H9 (cell line): Measurements from ENCODE around the gene UQCR11. TPM values are rescaled to one million over a fixed set of nuclear protein-coding genes. Genes with fewer than 3 reads are reported as not detected.
A peak's percentile ranks its signal among the peaks of the same experiment; 100 is the strongest.

Source experiments
- DNase-seq: peaks from one replicate; pipeline ENCODE4 v3.0.0-alpha.2; 2017
- H2AFZ ChIP-seq: one replicate; pipeline ENCODE4 v1.6.1; 2013; ENCODE audit warnings: mild to moderate bottlenecking, low read length, control low read depth, moderate library complexity
- H2AK5ac ChIP-seq: 2 replicates; pipeline ENCODE4 v1.6.1; 2013; ENCODE audit warnings: low read length, control low read depth, mixed read lengths; ENCODE audit not compliant: insufficient read length
- H2BK120ac ChIP-seq: one replicate; pipeline ENCODE4 v1.6.1; 2013; ENCODE audit warnings: low read depth, mild to moderate bottlenecking, low read length, control low read depth, inconsistent platforms; ENCODE audit not compliant: poor library complexity, severe bottlenecking
- H2BK12ac ChIP-seq: 2 replicates; pipeline ENCODE4 v1.6.1; 2013; ENCODE audit warnings: low read length, control low read depth, mixed read lengths, low read depth; ENCODE audit not compliant: insufficient read length
- H2BK15ac ChIP-seq: 2 replicates; pipeline ENCODE4 v1.6.1; 2013; ENCODE audit warnings: low read depth, low read length, control low read depth
- H2BK20ac ChIP-seq: one replicate; pipeline ENCODE4 v1.6.1; 2013; ENCODE audit warnings: low read depth, mild to moderate bottlenecking, low read length, control low read depth, inconsistent platforms; ENCODE audit not compliant: poor library complexity, severe bottlenecking
- H2BK5ac ChIP-seq: 2 replicates; pipeline ENCODE4 v1.6.1; 2013; ENCODE audit warnings: low read length, control low read depth, mixed read lengths; ENCODE audit not compliant: insufficient read length
- H3K14ac ChIP-seq: 2 replicates; pipeline ENCODE4 v1.6.1; 2013; ENCODE audit warnings: low read length, control low read depth; ENCODE audit not compliant: insufficient read depth
- H3K18ac ChIP-seq: 2 replicates; pipeline ENCODE4 v1.6.1; 2013; ENCODE audit warnings: low read depth, mild to moderate bottlenecking, mixed read lengths, low read length, control low read depth; ENCODE audit not compliant: insufficient read length
- H3K23ac ChIP-seq: 2 replicates; pipeline ENCODE4 v1.6.1; 2013; ENCODE audit warnings: low read length, control low read depth, mixed read lengths, low read depth; ENCODE audit not compliant: insufficient read length
- H3K23me2 ChIP-seq: 2 replicates; pipeline ENCODE4 v1.6.1; 2013; ENCODE audit warnings: low read depth, mild to moderate bottlenecking, mixed read lengths, low read length, control low read depth; ENCODE audit not compliant: insufficient read length, poor library complexity, severe bottlenecking
- H3K27ac ChIP-seq: 2 replicates; pipeline ENCODE4 v1.5.1; 2013; ENCODE audit warnings: low read length, control low read depth, mixed read lengths, low read depth; ENCODE audit not compliant: insufficient read length
- H3K27me3 ChIP-seq: 2 replicates; pipeline ENCODE4 v1.6.1; 2013; ENCODE audit warnings: low read length, control low read depth, inconsistent platforms; ENCODE audit not compliant: insufficient read depth
- H3K4ac ChIP-seq: 2 replicates; pipeline ENCODE4 v1.6.1; 2013; ENCODE audit warnings: low read depth, mild to moderate bottlenecking, control low read depth, inconsistent platforms, low read length, moderate library complexity
- H3K4me1 ChIP-seq: 2 replicates; pipeline ENCODE4 v1.6.1; 2013; ENCODE audit warnings: low read length, control low read depth, inconsistent platforms; ENCODE audit not compliant: insufficient read depth
- H3K4me2 ChIP-seq: 2 replicates; pipeline ENCODE4 v1.6.1; 2013; ENCODE audit warnings: low read length, control low read depth, mixed read lengths; ENCODE audit not compliant: insufficient read length, insufficient read depth
- H3K56ac ChIP-seq: 2 replicates; pipeline ENCODE4 v1.6.1; 2013; ENCODE audit warnings: low read depth, mild to moderate bottlenecking, mixed read lengths, low read length, control low read depth; ENCODE audit not compliant: insufficient read length
- H3K79me1 ChIP-seq: 2 replicates; pipeline ENCODE4 v1.6.1; 2013; ENCODE audit warnings: low read depth, mild to moderate bottlenecking, moderate library complexity, low read length, control low read depth, inconsistent platforms; ENCODE audit not compliant: insufficient read depth, poor library complexity, severe bottlenecking
- H3K79me2 ChIP-seq: 2 replicates; pipeline ENCODE4 v1.6.1; 2013; ENCODE audit warnings: low read length, control low read depth, inconsistent platforms; ENCODE audit not compliant: insufficient read depth
- H3K9ac ChIP-seq: 2 replicates; pipeline ENCODE4 v1.6.1; 2013; ENCODE audit warnings: low read length, control low read depth, mixed read lengths; ENCODE audit not compliant: insufficient read length; ENCODE audit errors: extremely low read depth
- H3K9me3 ChIP-seq: one replicate; pipeline ENCODE4 v1.6.1; 2013; ENCODE audit warnings: low read depth, low read length, inconsistent platforms; ENCODE audit not compliant: control insufficient read depth
- H3T11ph ChIP-seq: one replicate; pipeline ENCODE4 v1.6.1; 2013; ENCODE audit warnings: mild to moderate bottlenecking, low read length, control low read depth, inconsistent platforms
- H4K20me1 ChIP-seq: one replicate; pipeline ENCODE4 v1.6.1; 2013; ENCODE audit not compliant: control insufficient read depth, insufficient read length, insufficient read depth
- H4K5ac ChIP-seq: 2 replicates; pipeline ENCODE4 v1.6.1; 2013; ENCODE audit warnings: low read depth, mild to moderate bottlenecking, mixed read lengths, low read length, control low read depth; ENCODE audit not compliant: insufficient read length
- H4K8ac ChIP-seq: replicated peaks from 2 replicates; pipeline ENCODE4 v1.6.1; 2013; ENCODE audit warnings: low read length, control low read depth, mixed read lengths, low read depth; ENCODE audit not compliant: insufficient read length
- H4K91ac ChIP-seq: 2 replicates; pipeline ENCODE4 v1.6.1; 2013; ENCODE audit warnings: low read depth, mild to moderate bottlenecking, moderate library complexity, mixed read lengths, low read length, control low read depth; ENCODE audit not compliant: insufficient read length
- H3K27ac Mint-ChIP-seq, 3 experiments: 2 replicates in 2 of 3; 3 replicates in 1 of 3; pipeline ENCODE4 v1.8.0; 2020 to 2021; ENCODE audit warnings: mixed read lengths in 3 of 3, mild to moderate bottlenecking in 1 of 3, moderate library complexity in 1 of 3
- H3K27me3 Mint-ChIP-seq: 2 replicates; pipeline ENCODE4 v1.8.0; 2021; ENCODE audit warnings: low read depth, mild to moderate bottlenecking, moderate library complexity, mixed read lengths
- H3K36me3 Mint-ChIP-seq, 3 experiments: 2 replicates in 2 of 3; 3 replicates in 1 of 3; pipeline ENCODE4 v1.8.0; 2020 to 2021; ENCODE audit warnings: low read depth in 3 of 3, mixed read lengths in 3 of 3; ENCODE audit not compliant: insufficient read depth in 1 of 3
- H3K4me1 Mint-ChIP-seq, 2 experiments: 2 replicates each; pipeline ENCODE4 v1.8.0; 2020; ENCODE audit warnings: mixed read lengths in 2 of 2
- H3K4me3 Mint-ChIP-seq, 2 experiments: 2 replicates in 1 of 2; 3 replicates in 1 of 2; pipeline ENCODE4 v1.8.0; 2020 to 2021; ENCODE audit warnings: mild to moderate bottlenecking in 2 of 2, mixed read lengths in 2 of 2, moderate library complexity in 1 of 2
- H3K9me3 Mint-ChIP-seq, 2 experiments: 2 replicates in 1 of 2; 3 replicates in 1 of 2; pipeline ENCODE4 v1.8.0; 2020; ENCODE audit warnings: mild to moderate bottlenecking in 2 of 2, mixed read lengths in 2 of 2, moderate library complexity in 1 of 2
- WGBS: extraction: QIAGEN DNeasy Blood & Tissue Kit; methylation state at CpG from one replicate; pipeline ENCODE4 v1.1.7; 2013; ENCODE audit warnings: missing lambda C conversion rate, low lambda C conversion rate, mixed read lengths; ENCODE audit not compliant: insufficient read length; ENCODE audit errors: extremely low coverage; 5-methylcytosine and 5-hydroxymethylcytosine counted together
- total RNA-seq: library from RNA; stranded (reverse); gene quantifications from 2 replicates; pipeline ENCODE4 v1.2.1, GENCODE V29; 2021
- TF ChIP-seq, protein P1 (sequence below): fragments of 200-600 bp; sonication (generic); conservative IDR thresholded peaks from 3 replicates; pipeline ENCODE4 v1.8.0; 2021; ENCODE audit warnings: antibody characterized with exemption, mild to moderate bottlenecking

The UQCR11 gene
- total RNA-seq, 1 experiment from 2014 or later = 174 TPM

DNA sequence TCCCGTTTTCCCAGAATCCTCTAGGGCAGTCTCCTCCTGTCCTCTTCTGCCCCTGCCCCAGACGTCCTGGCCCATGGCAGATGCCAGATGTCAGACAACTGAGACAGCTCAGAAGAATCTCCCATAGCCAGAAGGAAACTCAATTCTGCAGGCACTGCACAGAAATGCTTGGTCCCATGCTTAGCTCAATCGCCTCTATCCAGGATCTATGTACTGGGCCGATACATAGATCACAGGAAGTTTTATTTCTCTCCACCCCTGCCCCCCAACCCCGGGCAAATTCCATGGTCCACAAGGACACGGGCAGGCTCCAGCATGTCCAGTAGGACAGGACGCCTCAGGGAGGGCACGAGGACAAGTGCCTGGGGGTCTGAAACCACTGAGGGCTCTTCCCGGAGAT is 17.4 kb downstream of the UQCR11 start:
- Histone ChIP-seq H4K20me1 (peaks cover 2% of the 10 kb centered on the region), H2BK15ac (no peak overlapping the region), H2BK12ac (no peak overlapping the region), H3K9me3 (no peaks in the 10 kb centered on the region), H3K18ac (no peak overlapping the region), H3K79me1 (peaks cover 9% of the 10 kb centered on the region), H3K4me2 (no peak overlapping the region), H2AFZ (no peak overlapping the region), H3K9ac (no peak overlapping the region), H3T11ph (no peak overlapping the region), H3K23me2 (peaks cover 8% of the 10 kb centered on the region), H3K79me2 (peaks cover 17% of the 10 kb centered on the region; the same call in 1 of the 2 replicates), H4K91ac (no peak overlapping the region), H3K27me3 (no peaks in the 10 kb centered on the region), H4K5ac (no peak overlapping the region), H3K56ac (no peak overlapping the region), H4K8ac (no peak overlapping the region), H2BK20ac (no peak overlapping the region), H3K23ac (no peak overlapping the region), H3K4me1 (no peaks in the 10 kb centered on the region), H2BK120ac (no peak overlapping the region), H2BK5ac (no peak overlapping the region), H2AK5ac (no peak overlapping the region), H3K14ac (no peak overlapping the region), H3K27ac (no peak overlapping the region), H3K4ac (no peak overlapping the region)
- H3K4me1 Mint-ChIP-seq = peaks cover 14 to 16% of the 10 kb centered on the region in 2 experiments
- peaks cover 2% of the 10 kb centered on the region for H3K27me3 Mint-ChIP-seq
- no peaks in the 10 kb centered on the region for H3K9me3 Mint-ChIP-seq
- TF ChIP-seq, protein P1, sequence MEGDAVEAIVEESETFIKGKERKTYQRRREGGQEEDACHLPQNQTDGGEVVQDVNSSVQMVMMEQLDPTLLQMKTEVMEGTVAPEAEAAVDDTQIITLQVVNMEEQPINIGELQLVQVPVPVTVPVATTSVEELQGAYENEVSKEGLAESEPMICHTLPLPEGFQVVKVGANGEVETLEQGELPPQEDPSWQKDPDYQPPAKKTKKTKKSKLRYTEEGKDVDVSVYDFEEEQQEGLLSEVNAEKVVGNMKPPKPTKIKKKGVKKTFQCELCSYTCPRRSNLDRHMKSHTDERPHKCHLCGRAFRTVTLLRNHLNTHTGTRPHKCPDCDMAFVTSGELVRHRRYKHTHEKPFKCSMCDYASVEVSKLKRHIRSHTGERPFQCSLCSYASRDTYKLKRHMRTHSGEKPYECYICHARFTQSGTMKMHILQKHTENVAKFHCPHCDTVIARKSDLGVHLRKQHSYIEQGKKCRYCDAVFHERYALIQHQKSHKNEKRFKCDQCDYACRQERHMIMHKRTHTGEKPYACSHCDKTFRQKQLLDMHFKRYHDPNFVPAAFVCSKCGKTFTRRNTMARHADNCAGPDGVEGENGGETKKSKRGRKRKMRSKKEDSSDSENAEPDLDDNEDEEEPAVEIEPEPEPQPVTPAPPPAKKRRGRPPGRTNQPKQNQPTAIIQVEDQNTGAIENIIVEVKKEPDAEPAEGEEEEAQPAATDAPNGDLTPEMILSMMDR = no peak
- H3K36me3 Mint-ChIP-seq = peaks cover 22 to 49% (median 37%) of the 10 kb centered on the region in 3 experiments; a peak in 6 of 7 replicates
- H3K4me3 Mint-ChIP-seq = no peak overlapping the region; a peak in 1 of 5 replicates
- no peak for DNase-seq
- H3K27ac Mint-ChIP-seq = peak overlapping the region in 2 of 3 experiments; percentile 53 to 87; a peak in 2 of 7 replicates
- WGBS = no CpG with 5 or more reads among the region's 9 CpGs
